Activated CD4-positive, alpha-beta T cell treated with anti-CD3 and anti-CD28 coated beads for 36 hours (primary cell): ENCODE data around the gene CREB3L4. TPM values are rescaled to one million over a fixed set of nuclear protein-coding genes. Genes with fewer than 3 reads are reported as not detected.

Source experiments
- ATAC-seq: fragments of 200-7000 bp; cut with Tn5 transposase; one replicate; pipeline ENCODE4 v1.10.0; 2021; ENCODE audit warnings: mild to moderate bottlenecking, moderate library complexity
- CTCF ChIA-PET: fragments of 350-600 bp; sonication (Branson Sonifier 250); formaldehyde crosslinking; loops from one replicate; lab custom pipeline; 2021; ENCODE audit warnings: antibody characterized with exemption; lab: Charles Lee
- POLR2A ChIA-PET: fragments of 350-600 bp; sonication (Branson Sonifier 250); formaldehyde crosslinking; loops from one replicate; lab custom pipeline; 2021; ENCODE audit warnings: antibody characterized with exemption, inconsistent platforms; lab: Charles Lee
- DNase-seq: peaks from one replicate; pipeline ENCODE4 v3.0.0-alpha.2; 2020
- H3K27ac Mint-ChIP-seq: one replicate; pipeline ENCODE4 v1.8.0; 2021; ENCODE audit warnings: mixed read lengths
- H3K27me3 Mint-ChIP-seq: one replicate; pipeline ENCODE4 v1.8.0; 2021; ENCODE audit warnings: mixed read lengths
- H3K36me3 Mint-ChIP-seq: one replicate; pipeline ENCODE4 v1.8.0; 2021; ENCODE audit warnings: low read depth, mixed read lengths
- H3K4me1 Mint-ChIP-seq: one replicate; pipeline ENCODE4 v1.8.0; 2021; ENCODE audit warnings: mixed read lengths
- H3K4me3 Mint-ChIP-seq: one replicate; pipeline ENCODE4 v1.8.0; 2021; ENCODE audit warnings: mild to moderate bottlenecking, moderate library complexity, mixed read lengths
- H3K9me3 Mint-ChIP-seq: one replicate; pipeline ENCODE4 v1.8.0; 2021; ENCODE audit warnings: low read depth, mixed read lengths
- intact Hi-C, 2 experiments: fragments of 100-400 bp; cut with DNase I in 1 of 2; cut with micrococcal nuclease in 1 of 2; formaldehyde crosslinking; loops; one replicate each; pipeline versions ENCODE4 v1.14.2 to v1.15.1; 2022 to 2024; cut with DNase I, micrococcal nuclease
- total RNA-seq, 2 experiments: library from RNA; stranded (reverse); gene quantifications; one replicate each; pipeline ENCODE4 v1.2.3, GENCODE V29; 2021

CREB3L4 gene, protein sequence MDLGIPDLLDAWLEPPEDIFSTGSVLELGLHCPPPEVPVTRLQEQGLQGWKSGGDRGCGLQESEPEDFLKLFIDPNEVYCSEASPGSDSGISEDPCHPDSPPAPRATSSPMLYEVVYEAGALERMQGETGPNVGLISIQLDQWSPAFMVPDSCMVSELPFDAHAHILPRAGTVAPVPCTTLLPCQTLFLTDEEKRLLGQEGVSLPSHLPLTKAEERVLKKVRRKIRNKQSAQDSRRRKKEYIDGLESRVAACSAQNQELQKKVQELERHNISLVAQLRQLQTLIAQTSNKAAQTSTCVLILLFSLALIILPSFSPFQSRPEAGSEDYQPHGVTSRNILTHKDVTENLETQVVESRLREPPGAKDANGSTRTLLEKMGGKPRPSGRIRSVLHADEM
- total RNA-seq, result 1 to 10 TPM; 8.5 to 9.1 TPM

DNA sequence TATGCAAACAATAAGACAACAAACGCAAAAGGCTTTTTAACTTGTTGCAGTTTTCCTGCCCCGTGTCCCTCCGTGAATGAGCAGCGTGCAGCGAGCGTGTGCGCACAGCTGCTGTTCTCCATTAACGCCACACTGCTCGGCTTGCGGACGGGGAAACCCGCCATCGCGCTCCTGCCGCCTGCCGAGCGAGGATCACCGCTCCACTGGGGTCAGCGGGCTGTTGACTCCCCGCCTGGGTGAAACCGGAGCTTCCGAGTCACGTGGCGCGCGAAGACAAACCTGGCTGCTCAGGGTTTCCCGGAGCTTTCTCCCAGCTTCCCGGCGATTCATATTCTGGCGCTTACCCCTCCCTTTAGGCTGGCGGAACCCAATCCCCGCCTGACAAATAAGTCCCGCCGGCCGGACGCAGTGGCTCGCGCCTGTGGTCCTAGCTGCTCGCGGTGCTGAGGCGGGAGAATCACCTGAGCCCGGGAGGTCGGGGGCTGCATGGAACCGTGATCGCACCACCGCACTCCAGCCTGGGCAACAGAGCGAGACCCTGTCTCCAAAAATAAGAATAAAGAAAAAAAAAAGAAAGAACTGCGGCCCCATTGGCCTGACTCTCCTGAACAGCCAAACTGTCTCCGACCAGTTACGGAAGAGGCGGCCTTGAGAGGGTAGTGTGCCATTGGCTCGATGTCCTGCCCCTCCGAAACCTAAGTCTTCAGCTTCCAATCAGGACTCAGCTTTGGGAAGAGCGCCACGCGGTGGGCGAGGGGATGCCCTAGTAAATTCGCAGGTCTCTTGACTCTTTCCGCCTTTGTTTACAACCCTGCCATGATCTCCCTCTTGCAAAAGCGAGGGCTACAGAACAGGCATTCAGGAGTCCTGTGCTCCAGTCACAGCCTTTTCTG, at the start of gene CREB3L4:
TSS of gene CREB3L4 (plus strand) at position 796 of the 893 bp plus-strand sequence. CDS start 624 bp downstream, outside the sequence.
- DNase-seq, result peak; percentile 91
- POLR2A ChIA-PET, result interaction anchor here (0.7 to 3.3 kb wide), 9 partner anchors 9 to 474 kb away, joined by 3 to 49 read pairs (median 5); partner anchors contain the start of genes CHTOP, CRTC2, DENND4B and INTS3
- H3K9me3 Mint-ChIP-seq, result no peaks in the 10 kb centered on the region
- ATAC-seq, result peak; percentile 87
- H3K27me3 Mint-ChIP-seq, result no peaks in the 10 kb centered on the region
- H3K27ac Mint-ChIP-seq, result peak within 1 kb of the TSS; percentile 96
- peaks cover 12% of the 10 kb centered on the region for H3K36me3 Mint-ChIP-seq
- H3K4me3 Mint-ChIP-seq, result peak within 1 kb of the TSS; percentile 96
- CTCF ChIA-PET, result interaction anchor here (0.6 to 4.0 kb wide), 8 partner anchors 10 to 384 kb away, joined by 3 to 36 read pairs (median 5); partner anchors contain the start of genes DENND4B, JTB and RAB13
- peaks cover 38% of the 10 kb centered on the region for H3K4me1 Mint-ChIP-seq
- intact Hi-C loops, result loop anchor here (1.0 to 10.0 kb wide), 8 partner anchors 9 to 433 kb away; partner anchors contain the start of genes JTB (in 2 of the 2), RAB13 (in 2 of the 2), S100A6 (in 2 of the 2) and CRTC2 (in 1 of the 2)

DNA sequence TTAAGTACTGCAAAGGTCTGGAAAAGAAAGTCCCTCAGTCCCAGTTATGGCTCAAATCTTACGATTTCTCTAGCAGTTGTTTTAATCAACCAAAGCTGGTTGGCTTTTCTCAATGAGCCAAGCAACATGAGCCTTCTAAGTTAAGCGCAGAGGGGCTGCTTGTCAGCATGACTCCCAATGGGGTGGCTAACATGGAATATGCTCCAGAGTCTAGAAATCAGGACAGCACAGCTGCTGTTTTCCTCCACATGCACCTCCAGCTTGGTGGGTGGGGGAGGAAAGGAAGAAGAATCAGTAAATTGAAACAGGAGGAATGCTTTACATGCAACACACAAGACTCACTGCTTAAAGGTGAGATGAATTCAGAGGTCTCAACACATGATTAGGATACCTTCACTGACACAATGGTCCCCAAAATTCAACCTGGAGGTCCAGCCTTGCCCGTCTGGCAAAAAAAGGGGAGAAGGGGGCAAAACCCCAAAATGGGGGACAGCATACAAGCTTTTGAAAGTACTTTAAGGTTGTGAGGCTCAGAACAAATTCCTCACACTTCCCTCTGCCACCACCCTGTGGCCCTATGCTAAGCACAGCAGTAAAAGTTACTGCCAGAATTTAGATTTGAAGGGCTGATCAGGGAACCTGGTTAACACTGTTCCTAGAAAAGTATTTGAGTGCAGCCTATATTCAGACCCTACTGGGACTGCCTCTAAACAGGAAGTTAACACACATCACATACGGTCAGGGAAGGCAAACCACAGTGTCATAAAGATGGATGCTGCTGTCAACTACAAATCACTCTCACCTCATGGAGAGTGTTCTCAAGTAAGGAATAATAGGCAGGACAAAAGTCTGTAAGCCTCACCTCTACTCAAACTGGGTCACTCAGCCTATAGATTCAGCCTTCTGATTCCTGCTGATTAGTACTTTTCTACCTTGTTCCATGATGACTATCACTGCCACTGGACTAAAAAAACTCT, 47.5 kb upstream of the CREB3L4 start:
- H3K27ac Mint-ChIP-seq, result peak overlapping the region; percentile 89
- H3K4me1 Mint-ChIP-seq, result peaks cover 59% of the 10 kb centered on the region
- ATAC-seq (peak; percentile 3), DNase-seq (peak; percentile 48)
- intact Hi-C loops, result loop anchor here (5.0 kb wide), 3 partner anchors 33 to 98 kb away; no protein-coding TSS in a partner anchor
- no peaks in the 10 kb centered on the region for H3K9me3 Mint-ChIP-seq
- ChIA-PET POLR2A (interaction anchor here (0.6 to 3.6 kb wide), 6 partner anchors 16 to 836 kb away, joined by 3 to 17 read pairs (median 4); partner anchors contain the start of gene RPS27), CTCF (interaction anchor here (0.6 to 4.1 kb wide), 8 partner anchors 9 to 192 kb away, joined by 3 to 12 read pairs (median 4); partner anchors contain the start of genes DENND4B and INTS3)
- no peaks in the 10 kb centered on the region for H3K27me3 Mint-ChIP-seq
- H3K36me3 Mint-ChIP-seq, result peaks cover 20% of the 10 kb centered on the region
- peak overlapping the region; percentile 89 for H3K4me3 Mint-ChIP-seq

DNA sequence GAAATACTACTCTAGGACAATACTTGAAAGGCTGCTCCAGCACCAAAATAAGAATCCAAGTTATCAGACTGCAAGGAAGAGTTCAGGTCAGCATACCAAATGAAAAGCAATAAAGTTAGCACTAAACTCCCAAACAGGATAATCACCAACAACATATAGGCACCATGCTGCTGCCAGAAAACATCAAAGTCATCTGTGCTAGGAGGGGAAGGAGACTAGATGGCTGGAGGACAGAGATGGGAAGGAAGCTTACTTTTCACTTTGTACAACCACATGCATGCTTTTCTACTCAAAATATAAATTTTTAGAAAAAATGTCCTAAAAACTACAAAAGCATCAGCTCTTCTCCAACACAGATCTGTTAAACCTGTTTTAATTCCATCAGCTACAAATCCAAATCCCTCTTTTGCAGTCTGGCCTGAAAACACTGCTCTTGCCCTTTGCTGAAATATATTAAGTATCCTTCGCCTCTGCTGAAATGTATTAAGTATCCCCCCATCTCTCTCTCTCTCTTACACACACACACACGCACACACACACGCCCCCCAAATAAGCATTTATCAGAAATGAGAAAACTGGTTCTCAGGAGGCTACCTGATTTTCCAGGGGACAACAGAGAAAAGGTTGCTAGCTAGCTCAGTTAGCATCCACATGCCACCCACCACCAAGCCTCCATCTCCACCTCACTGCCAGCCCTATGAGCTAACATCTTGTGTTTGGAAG, 46.5 kb upstream of the CREB3L4 start:
- Mint-ChIP-seq H3K4me1 (peaks cover 52% of the 10 kb centered on the region), H3K9me3 (no peaks in the 10 kb centered on the region), H3K4me3 (peak overlapping the region; percentile 89), H3K36me3 (peaks cover 18% of the 10 kb centered on the region), H3K27ac (peak overlapping the region; percentile 89), H3K27me3 (no peaks in the 10 kb centered on the region)
- ChIA-PET CTCF (interaction anchor here (0.7 to 4.1 kb wide), 11 partner anchors 8 to 146 kb away, joined by 3 to 12 read pairs (median 4); partner anchors contain the start of gene DENND4B), POLR2A (interaction anchor here (0.6 to 3.6 kb wide), 7 partner anchors 17 to 352 kb away, joined by 3 to 17 read pairs (median 4); partner anchors contain the start of genes RPS27 and SLC39A1)
- no peak for DNase-seq
- intact Hi-C loops, result loop anchor here (5.0 kb wide), 3 partner anchors 34 to 99 kb away; no protein-coding TSS in a partner anchor
- ATAC-seq, result no peak

DNA sequence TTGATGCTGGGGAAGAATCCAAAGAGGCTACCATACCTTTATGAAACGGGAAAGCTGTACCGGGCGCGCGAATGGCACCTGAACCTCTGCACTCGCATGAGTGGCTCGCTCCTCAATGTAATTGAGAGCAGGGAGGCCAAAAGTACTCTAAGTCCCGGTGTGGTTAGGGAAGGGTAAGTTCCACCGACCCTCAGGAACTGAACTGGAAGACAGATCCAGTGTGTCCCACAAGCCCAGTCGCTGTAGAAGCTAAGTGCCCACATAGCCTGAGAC, 46.0 kb upstream of the CREB3L4 start:
- H3K4me1 Mint-ChIP-seq, result peaks cover 48% of the 10 kb centered on the region
- no peaks in the 10 kb centered on the region for H3K27me3 Mint-ChIP-seq
- ATAC-seq, result no peak
- ChIA-PET CTCF (interaction anchor here (0.7 to 4.1 kb wide), 10 partner anchors 8 to 146 kb away, joined by 3 to 12 read pairs (median 4); partner anchors contain the start of gene DENND4B), POLR2A (interaction anchor here (0.6 to 3.6 kb wide), 7 partner anchors 17 to 352 kb away, joined by 3 to 24 read pairs (median 4); partner anchors contain the start of genes DENND4B, RPS27 and SLC39A1)
- peak overlapping the region; percentile 89 for H3K4me3 Mint-ChIP-seq
- intact Hi-C loops, result loop anchor here (2.0 to 5.0 kb wide), 8 partner anchors 34 to 685 kb away; partner anchors contain the start of gene RPS27 (in 1 of the 2)
- peak overlapping the region; percentile 89 for H3K27ac Mint-ChIP-seq
- H3K36me3 Mint-ChIP-seq, result peaks cover 16% of the 10 kb centered on the region
- H3K9me3 Mint-ChIP-seq, result no peaks in the 10 kb centered on the region
- DNase-seq, result no peak

DNA sequence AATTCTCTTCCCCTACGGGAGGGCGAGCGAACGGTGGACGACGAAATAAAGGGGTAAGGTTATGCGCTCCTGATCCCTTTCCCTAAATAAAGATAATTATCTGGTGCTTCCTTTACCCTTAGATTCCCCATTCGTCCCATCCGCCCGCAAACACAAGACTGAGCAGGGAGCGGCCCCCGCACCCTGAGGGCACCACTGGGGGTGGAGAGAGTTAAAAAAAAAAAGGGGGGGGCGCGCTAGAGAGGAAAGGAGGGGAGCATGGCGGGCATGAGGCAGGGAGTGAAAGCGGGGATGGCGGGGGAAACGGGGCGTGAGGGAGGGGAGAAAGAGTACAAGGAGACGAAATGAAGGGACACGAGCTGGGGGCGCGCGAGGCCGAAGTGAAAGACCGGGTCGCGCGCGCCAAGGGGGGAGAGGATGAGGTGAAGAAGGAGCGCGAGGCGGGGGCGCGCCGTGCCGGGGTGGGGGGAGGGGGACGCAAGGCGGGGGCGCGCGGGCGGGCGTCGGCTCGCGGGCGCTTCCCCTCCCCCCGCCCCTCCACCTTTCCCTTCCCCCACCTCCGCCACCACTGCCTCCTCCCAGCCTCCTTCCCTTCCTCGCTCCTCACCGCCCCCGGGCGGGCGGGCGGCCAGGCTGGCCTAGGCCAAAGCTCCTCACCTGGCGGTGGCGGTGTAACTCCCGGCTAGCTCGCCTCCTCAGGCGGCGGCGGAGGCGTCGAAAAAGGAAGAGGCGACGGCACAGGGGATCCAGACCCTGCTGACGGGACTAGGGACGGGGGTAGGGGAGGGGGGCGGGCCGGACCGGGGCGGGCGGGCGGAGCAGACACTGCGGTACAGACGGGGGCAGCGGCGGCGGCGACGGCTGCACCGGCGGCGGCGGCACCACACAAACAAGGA, 45.4 kb upstream of the CREB3L4 start:
- intact Hi-C loops, result loop anchor here (2.0 to 5.0 kb wide), 8 partner anchors 35 to 684 kb away; partner anchors contain the start of gene RPS27 (in 1 of the 2)
- Mint-ChIP-seq H3K27me3 (no peaks in the 10 kb centered on the region), H3K4me1 (peaks cover 42% of the 10 kb centered on the region), H3K36me3 (peaks cover 16% of the 10 kb centered on the region), H3K9me3 (no peaks in the 10 kb centered on the region), H3K27ac (peak overlapping the region; percentile 89), H3K4me3 (peak overlapping the region; percentile 89)
- DNase-seq (peak; percentile 87), ATAC-seq (peak; percentile 18)
- ChIA-PET POLR2A (interaction anchor here (0.6 to 3.6 kb wide), 5 partner anchors 23 to 351 kb away, joined by 3 to 24 read pairs (median 6); partner anchors contain the start of genes DENND4B, RPS27 and SLC39A1), CTCF (interaction anchor here (0.5 to 4.1 kb wide), 14 partner anchors 9 to 350 kb away, joined by 3 to 12 read pairs (median 4); partner anchors contain the start of genes DENND4B and RPS27)

DNA sequence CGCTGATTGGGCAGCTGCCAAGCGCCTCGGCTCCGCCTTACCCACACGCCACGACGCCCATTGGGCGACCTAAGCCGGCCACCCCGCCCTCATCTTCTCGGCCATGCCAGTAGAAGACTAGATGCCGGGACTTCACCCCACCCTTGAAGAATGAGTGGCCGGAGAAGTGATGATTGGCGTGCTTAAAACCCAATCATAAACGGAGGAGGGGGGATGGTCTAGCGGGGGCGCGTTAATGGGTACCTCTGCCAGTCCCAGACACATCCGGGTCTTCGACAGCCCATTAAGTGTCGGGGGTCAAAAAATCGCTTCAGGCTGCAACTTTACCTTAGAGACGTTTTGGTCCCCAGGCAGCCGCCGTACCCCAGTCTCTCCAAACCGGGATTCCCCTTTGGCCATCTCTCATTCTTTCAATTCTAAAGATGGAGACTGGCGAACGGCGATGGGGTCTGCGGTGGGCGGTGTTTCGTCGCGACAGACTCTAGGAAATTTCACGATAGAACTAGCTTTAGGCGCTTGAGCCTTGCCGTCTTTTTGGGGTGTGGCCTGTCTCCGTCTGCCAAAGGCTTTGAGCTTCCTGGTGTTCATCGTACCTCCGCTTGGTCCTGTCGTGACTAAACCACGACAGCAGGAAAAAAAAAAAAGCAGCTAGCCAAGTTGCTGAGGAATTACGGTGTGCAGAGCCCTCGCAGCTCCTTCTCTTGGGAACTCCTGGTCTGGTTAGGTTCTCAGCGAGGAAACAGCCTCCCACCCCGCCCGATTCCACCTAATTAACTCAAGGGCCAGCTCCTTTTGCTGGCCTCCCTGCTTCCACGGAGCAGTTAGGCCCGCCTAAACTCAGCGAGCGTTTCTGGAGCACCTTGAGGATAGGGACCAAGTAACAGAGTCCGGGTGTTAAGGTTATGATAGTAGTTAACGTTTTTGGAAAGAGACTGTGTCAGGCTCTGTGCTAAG, 44.5 kb upstream of the CREB3L4 start, which contains the start of gene GATAD2B:
TSS of gene GATAD2B (minus strand) at position 1 of the 954 bp plus-strand sequence. CDS start 94,625 bp downstream, outside the sequence.
- H3K36me3 Mint-ChIP-seq, result peaks cover 12% of the 10 kb centered on the region
- peaks cover 36% of the 10 kb centered on the region for H3K4me1 Mint-ChIP-seq
- DNase-seq (peak; percentile 99), ATAC-seq (peak; percentile 94)
- H3K4me3 Mint-ChIP-seq, result peak within 1 kb of the TSS; percentile 89
- ChIA-PET POLR2A (interaction anchor here (0.9 to 3.6 kb wide), 6 partner anchors 17 to 69 kb away, joined by 3 to 24 read pairs (median 6); partner anchors contain the start of genes DENND4B, RPS27 and SLC39A1), CTCF (interaction anchor here (0.5 to 4.1 kb wide), 13 partner anchors 12 to 1047 kb away, joined by 3 to 12 read pairs (median 3); partner anchors contain the start of genes RAB13, RPS27 and SHC1)
- intact Hi-C loops, result loop anchor here (1.0 to 5.0 kb wide), 21 partner anchors 21 to 684 kb away; partner anchors contain the start of genes CRTC2 (in 2 of the 2), RPS27 (in 2 of the 2), UBAP2L (in 2 of the 2) and CREB3L4 (in 1 of the 2)
- H3K27ac Mint-ChIP-seq, result peak within 1 kb of the TSS; percentile 97
- H3K27me3 Mint-ChIP-seq, result no peaks in the 10 kb centered on the region
- H3K9me3 Mint-ChIP-seq, result no peaks in the 10 kb centered on the region

DNA sequence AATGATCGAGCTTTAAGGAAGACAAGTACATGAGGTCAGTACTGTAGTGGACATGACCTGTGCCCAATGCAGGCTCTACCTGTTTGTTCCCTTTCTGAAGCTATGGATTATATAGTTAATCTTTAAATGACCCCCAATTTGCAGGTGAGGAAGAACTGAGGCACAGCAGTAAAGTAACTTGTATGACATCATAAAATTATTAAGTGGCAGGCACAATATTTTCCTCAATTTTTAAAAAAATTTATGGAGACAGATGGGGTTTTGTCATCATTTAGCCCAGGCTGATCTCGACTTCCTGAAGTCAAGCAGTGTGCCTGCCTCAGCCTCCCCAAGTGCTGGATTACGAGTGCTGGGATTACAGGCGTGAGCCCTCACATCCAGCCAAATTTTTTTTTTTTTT, 41.3 kb upstream of the CREB3L4 start:
- Mint-ChIP-seq H3K27ac (no peak overlapping the region), H3K4me3 (no peak overlapping the region), H3K27me3 (no peaks in the 10 kb centered on the region), H3K9me3 (no peaks in the 10 kb centered on the region), H3K4me1 (peaks cover 11% of the 10 kb centered on the region), H3K36me3 (peaks cover 10% of the 10 kb centered on the region)
- intact Hi-C loops, result no loop called here
- ATAC-seq (no peak), DNase-seq (no peak)
- ChIA-PET CTCF (interaction anchor here (0.7 to 1.1 kb wide), 3 partner anchors 14 to 61 kb away, joined by 3 to 4 read pairs (median 4); no protein-coding TSS in a partner anchor), POLR2A (no interaction called here)
